Adipocyte (in vitro differentiated cells): ENCODE results near the gene CHKA.

Source experiments
- DNase-seq: peaks from one replicate; pipeline ENCODE4 v3.0.0-alpha.2; 2015; ENCODE audit warnings: low read depth
- H3K27me3 ChIP-seq: replicated peaks from 2 replicates; pipeline ENCODE4 v1.7.0; 2013; ENCODE audit warnings: mild to moderate bottlenecking, low read length, moderate library complexity; ENCODE audit not compliant: control insufficient read depth, insufficient read depth
- H3K36me3 ChIP-seq: 2 replicates; pipeline ENCODE4 v1.7.0; 2013; ENCODE audit warnings: low read length, mild to moderate bottlenecking, moderate library complexity; ENCODE audit not compliant: control insufficient read depth, insufficient read depth, severe bottlenecking
- H3K4me1 ChIP-seq: 2 replicates; pipeline ENCODE4 v1.7.0; 2013; ENCODE audit warnings: mild to moderate bottlenecking, low read length, moderate library complexity; ENCODE audit not compliant: control insufficient read depth, insufficient read depth
- H3K4me3 ChIP-seq: 2 replicates; pipeline ENCODE4 v1.7.0; 2013; ENCODE audit warnings: mild to moderate bottlenecking, low read length, moderate library complexity
- H3K9ac ChIP-seq: 2 replicates; pipeline ENCODE4 v1.7.0; 2013; ENCODE audit warnings: mild to moderate bottlenecking, low read length, moderate library complexity
- H3K9me3 ChIP-seq: 2 replicates; pipeline ENCODE4 v1.7.0; 2013; ENCODE audit warnings: mild to moderate bottlenecking, low read length, moderate library complexity; ENCODE audit not compliant: control insufficient read depth

The CHKA gene

GRCh38 chr11:68024508-68024907, 96.7 kb downstream of the CHKA start:
- no peak overlapping the region for H3K4me3 ChIP-seq
- H3K9ac ChIP-seq: no peak overlapping the region
- H3K36me3 ChIP-seq: no peaks in the 10 kb centered on the region
- no peaks in the 10 kb centered on the region for H3K9me3 ChIP-seq
- no peak for DNase-seq
- H3K27me3 ChIP-seq: no peaks in the 10 kb centered on the region
- peaks cover 29% of the 10 kb centered on the region for H3K4me1 ChIP-seq

DNA sequence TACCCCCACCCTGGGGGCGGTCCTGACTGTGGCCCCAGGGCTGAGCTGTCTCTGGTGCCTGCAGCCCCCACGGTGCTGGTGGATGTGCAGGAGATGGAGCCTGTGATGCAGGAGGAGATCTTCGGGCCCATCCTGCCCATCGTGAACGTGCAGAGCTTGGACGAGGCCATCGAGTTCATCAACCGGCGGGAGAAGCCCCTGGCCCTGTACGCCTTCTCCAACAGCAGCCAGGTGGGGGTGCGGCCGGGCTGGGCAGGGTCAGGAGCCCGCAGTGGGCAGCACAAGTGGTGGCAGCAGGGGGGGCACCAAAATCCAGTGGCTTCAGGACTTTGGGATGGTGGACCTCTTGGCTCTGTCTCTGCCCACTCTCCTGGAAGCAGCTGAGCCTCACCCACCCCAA, 98.7 kb downstream of the CHKA start:
- no peaks in the 10 kb centered on the region for H3K27me3 ChIP-seq
- DNase-seq: no peak
- peaks cover 10% of the 10 kb centered on the region for H3K4me1 ChIP-seq
- no peak overlapping the region for H3K4me3 ChIP-seq
- H3K9ac ChIP-seq: no peak overlapping the region
- no peaks in the 10 kb centered on the region for H3K9me3 ChIP-seq
- H3K36me3 ChIP-seq: no peaks in the 10 kb centered on the region

GRCh38 chr11:68021167-68021787, 99.9 kb downstream of the CHKA start:
- Histone ChIP-seq H3K4me3 (no peak overlapping the region), H3K36me3 (no peaks in the 10 kb centered on the region), H3K9ac (no peak overlapping the region), H3K9me3 (no peaks in the 10 kb centered on the region), H3K27me3 (no peaks in the 10 kb centered on the region), H3K4me1 (peaks cover 17% of the 10 kb centered on the region)
- no peak for DNase-seq

- H3K9ac ChIP-seq: peak overlapping the region; percentile 56
- H3K36me3 ChIP-seq: no peaks in the 10 kb centered on the region
- no peaks in the 10 kb centered on the region for H3K9me3 ChIP-seq
- peaks cover 17% of the 10 kb centered on the region for H3K4me1 ChIP-seq
- no peaks in the 10 kb centered on the region for H3K27me3 ChIP-seq
- H3K4me3 ChIP-seq: no peak overlapping the region
- DNase-seq: peak; percentile 47
Observed at GRCh38 chr11:68020575-68020974, 100.6 kb downstream of the CHKA start.

- H3K36me3 ChIP-seq: no peaks in the 10 kb centered on the region
- no peaks in the 10 kb centered on the region for H3K27me3 ChIP-seq
- no peak for DNase-seq
- H3K4me3 ChIP-seq: no peak overlapping the region
- no peak overlapping the region for H3K9ac ChIP-seq
- H3K9me3 ChIP-seq: no peaks in the 10 kb centered on the region
- peaks cover 23% of the 10 kb centered on the region for H3K4me1 ChIP-seq
Observed at GRCh38 chr11:68019486-68019885, 101.7 kb downstream of the CHKA start.

GRCh38 chr11:68018730-68019190, 102.4 kb downstream of the CHKA start:
- no peaks in the 10 kb centered on the region for H3K27me3 ChIP-seq
- DNase-seq: no peak

GRCh38 chr11:68017980-68018729, 103.0 kb downstream of the CHKA start:
- no peaks in the 10 kb centered on the region for H3K27me3 ChIP-seq
- peaks cover 36% of the 10 kb centered on the region for H3K4me1 ChIP-seq
- H3K9me3 ChIP-seq: no peaks in the 10 kb centered on the region
- H3K36me3 ChIP-seq: no peaks in the 10 kb centered on the region
- no peak overlapping the region for H3K9ac ChIP-seq
- H3K4me3 ChIP-seq: no peak overlapping the region
- no peak for DNase-seq

More at GRCh38 chr11:68018730-68019190, 102.4 kb downstream of the CHKA start:
- peaks cover 30% of the 10 kb centered on the region for H3K4me1 ChIP-seq
- H3K9ac ChIP-seq: no peak overlapping the region
- no peak overlapping the region for H3K4me3 ChIP-seq
- no peaks in the 10 kb centered on the region for H3K36me3 ChIP-seq
- H3K9me3 ChIP-seq: no peaks in the 10 kb centered on the region

DNA sequence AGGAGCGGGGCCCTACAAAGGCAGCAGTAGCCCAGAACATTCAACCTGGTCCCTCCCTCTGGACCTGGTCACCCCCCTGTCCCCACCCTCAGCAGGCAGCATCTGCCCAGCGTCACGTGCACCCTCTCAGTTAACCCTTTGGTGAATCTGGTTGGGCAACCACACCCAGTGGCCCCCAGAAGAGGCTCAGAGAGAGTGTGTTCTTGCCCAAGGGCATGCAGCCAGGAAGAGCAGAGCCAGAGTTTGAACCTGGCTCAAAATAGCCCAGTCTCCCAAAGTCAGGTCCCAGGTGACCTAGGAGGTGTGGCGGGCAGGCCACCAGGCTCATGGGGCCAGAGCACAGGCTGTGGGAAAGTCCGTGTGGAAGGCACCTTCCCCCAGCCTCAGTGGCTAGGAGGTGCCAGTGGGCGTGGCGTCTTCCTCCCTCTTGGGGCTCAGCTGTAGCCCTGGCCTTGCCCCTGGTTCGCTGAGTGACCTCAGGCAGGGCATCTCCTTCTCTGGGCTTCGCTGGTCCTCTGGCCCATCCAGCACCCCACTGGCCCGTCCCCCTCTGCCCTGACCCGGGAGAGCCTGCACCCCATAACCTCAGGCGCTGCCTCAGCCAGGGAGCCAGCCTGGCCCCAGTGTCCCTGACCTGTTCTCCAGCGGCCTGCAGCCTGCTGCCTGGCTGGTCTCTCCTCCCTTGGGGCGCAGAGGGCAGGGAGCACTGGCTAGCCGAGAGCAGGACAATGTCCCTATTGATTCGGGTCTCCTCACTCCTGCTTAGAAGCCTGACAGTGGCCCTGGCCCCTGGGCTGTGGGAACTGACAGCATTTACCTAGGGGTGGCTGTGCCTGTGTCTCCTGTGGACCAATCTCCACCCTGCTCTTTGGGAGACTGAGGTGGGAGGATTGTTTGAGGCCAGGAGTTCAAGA, 104.0 kb downstream of the CHKA start:
- no peak for DNase-seq
- H3K4me3 ChIP-seq: no peak overlapping the region
- H3K9ac ChIP-seq: peak overlapping the region; percentile 29
- no peaks in the 10 kb centered on the region for H3K27me3 ChIP-seq
- peaks cover 46% of the 10 kb centered on the region for H3K4me1 ChIP-seq
- H3K36me3 ChIP-seq: no peaks in the 10 kb centered on the region
- no peaks in the 10 kb centered on the region for H3K9me3 ChIP-seq

DNA sequence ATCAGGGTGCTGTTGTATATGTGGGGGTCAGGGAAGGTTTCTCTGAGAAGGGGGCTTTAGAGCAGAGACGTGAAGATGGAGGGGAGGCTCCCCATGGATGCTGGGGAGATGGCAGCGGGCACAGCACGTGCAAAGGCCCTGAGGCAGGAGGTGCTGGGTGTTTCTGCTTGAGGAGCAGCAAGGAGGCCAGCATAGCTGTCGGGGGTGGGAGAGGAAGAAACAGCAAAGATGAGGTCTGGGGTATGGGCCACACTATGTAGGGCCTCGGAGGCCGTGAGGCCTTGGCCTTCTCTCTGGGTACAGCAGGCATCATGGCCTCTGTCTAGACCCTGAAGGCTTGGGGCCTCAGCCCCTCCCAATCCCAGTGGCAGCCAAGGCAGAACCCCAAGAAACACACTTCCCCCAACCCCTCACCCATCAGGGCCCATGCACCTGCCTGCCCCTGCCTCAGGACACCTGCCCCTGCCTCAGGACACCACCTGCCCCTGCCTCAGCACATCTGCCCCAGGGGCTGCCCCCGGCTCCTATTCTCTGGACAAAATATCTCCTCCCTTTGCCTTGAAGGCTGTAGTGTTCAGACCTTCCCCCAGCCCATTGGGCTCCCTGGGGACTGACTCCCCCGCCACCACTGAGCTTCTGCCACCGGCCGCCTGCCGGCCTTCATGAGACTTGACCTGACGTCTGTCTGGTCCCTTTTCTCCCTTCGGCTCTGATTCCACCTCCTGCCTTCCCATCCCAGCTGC, 104.9 kb downstream of the CHKA start:
- no peak overlapping the region for H3K4me3 ChIP-seq
- H3K36me3 ChIP-seq: no peaks in the 10 kb centered on the region
- no peaks in the 10 kb centered on the region for H3K9me3 ChIP-seq
- H3K27me3 ChIP-seq: no peaks in the 10 kb centered on the region
- no peak for DNase-seq
- H3K9ac ChIP-seq: no peak overlapping the region
- H3K4me1 ChIP-seq: peaks cover 53% of the 10 kb centered on the region

DNA sequence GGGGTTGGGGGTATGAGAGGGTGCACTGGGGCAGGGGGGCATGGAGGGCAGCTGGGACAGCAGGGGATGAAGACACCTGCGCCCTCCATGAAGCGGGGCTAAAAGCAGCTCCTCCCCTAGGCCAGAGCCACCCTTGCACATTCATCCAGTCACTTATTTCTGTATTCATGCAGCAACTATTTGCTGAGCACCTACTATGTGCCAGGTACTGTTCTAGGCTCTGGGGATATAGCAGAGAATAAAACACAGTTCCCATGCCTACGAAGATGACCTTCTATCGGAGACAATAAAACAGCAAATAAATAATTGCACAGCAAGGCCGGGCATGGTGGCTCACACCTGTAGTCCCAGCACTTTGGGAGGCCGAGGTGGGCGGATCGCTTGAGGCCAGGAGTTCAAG, 105.7 kb downstream of the CHKA start:
- Histone ChIP-seq H3K4me3 (no peak overlapping the region), H3K27me3 (no peaks in the 10 kb centered on the region), H3K36me3 (no peaks in the 10 kb centered on the region), H3K4me1 (peaks cover 57% of the 10 kb centered on the region), H3K9ac (no peak overlapping the region), H3K9me3 (no peaks in the 10 kb centered on the region)
- no peak for DNase-seq
